HG02840 (cell line): ENCODE data around the gene RFX1.
"Not testable (repeated sequence)": the region's sequence is repeated elsewhere in the genome, so short reads cannot be mapped to it uniquely, and the experiment has no call there.

Experiments
- ATAC-seq: cut with Tn5 transposase; IDR thresholded peaks from one replicate; pipeline ENCODE4 v1.9.1; 2021; ENCODE audit warnings: mild to moderate bottlenecking, moderate library complexity, moderate number of reproducible peaks; ENCODE audit not compliant: unreplicated experiment, low FRiP score

The RFX1 gene

GRCh38 chr19:13981021-13981420 lies 25.1 kb downstream of the RFX1 start:
- ATAC-seq: no peak

DNA sequence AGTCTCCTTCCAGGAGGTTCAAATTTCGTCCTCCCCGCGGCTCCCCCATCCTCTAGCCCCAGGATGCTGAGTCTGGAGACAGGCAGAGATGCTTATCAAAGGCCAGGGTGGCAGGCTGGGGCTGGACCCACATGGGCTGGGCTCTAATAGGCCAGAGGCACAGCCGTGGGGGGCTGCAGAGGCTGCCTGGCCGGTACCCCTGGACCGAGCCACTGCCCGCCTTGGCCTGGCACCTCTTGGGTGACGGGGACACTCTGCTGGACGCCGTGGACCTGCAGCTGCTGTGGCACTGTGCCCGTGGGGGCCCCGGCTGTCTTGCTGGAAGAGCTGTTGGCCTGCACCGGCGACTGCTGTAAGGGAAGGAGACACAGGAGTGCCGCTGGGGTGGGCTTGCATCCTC lies 25.8 kb downstream of the RFX1 start:
- no peak for ATAC-seq

GRCh38 chr19:13979686-13980085 lies 26.4 kb downstream of the RFX1 start:
- ATAC-seq: no peak

DNA sequence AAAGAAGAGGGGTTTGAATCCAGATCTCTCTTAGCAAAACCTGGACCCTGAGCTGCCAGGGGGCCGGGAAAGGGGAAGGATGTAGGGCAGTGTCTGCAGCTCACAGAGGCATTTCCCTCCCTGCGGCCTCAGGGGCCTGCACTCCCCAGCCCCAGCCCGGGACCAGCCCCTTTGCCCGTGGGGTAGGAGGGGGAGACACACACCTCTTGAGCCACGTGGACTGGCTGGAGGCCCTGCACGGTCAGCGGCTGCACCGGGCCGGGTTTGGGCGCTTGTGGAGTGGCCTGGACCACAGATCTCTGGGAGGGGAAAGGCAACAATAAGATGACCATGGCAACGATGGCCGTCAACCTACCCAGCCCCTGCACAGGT lies 26.9 kb downstream of the RFX1 start:
- ATAC-seq: no peak

- no peak for ATAC-seq
Observed at GRCh38 chr19:13978351-13979243, 27.5 kb downstream of the RFX1 start.

DNA sequence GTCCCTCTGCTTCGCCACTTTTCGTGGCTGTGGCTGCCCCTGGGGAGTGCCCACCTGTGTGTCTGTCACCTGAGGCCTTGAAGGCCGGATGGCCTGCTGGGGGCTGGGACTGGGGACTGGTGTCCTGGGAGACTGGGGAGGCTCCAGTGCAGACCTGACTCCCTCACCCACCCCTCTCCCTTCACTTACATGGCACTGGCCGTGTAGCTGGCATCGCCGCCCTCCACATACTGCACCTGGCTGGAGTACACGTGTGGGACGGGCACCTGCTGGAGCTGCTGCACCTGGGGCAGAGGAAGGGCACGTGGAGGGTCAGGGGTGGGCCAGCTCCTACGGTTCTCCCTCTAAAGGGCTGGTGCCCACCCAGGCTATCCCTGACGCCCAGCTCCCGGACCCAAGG lies 28.3 kb downstream of the RFX1 start:
- ATAC-seq: no peak

DNA sequence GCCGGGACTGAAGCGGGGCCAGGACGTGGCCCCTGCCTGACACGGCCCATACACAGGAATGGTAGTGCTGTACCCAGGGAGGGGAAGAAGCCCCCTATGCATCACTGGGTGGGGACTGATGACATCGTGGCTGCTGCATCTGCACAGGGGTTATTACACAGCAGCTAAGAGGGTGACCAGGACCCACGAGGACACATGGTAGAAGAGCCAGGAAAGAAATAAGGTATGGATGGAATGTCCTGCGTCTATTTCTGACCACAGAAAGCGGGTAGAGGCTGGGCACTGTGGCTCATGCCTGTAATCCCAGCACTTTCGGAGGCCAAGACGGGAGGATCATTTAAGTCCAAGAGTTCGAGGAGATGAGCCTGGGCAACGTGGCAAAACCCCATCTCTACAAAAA lies 29.7 kb downstream of the RFX1 start:
- no peak for ATAC-seq

DNA sequence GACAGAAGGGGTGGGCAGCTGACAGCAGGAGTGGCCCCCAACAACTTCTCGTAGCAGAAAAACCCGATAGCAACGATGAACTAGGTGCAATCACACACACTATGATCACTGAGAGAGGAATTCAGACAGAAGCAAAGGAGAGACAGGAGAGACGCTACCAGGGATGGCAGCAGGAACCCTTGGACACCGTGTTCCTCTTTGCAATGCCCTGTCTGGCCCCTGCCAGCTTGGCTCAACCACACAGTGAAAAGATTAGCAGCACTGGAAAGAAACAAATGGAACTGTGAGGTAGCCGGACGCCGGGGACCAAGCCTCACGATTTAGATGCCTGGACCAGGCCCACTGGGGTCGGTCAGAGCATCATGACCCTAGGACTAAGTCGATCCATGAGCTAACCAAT lies 30.2 kb downstream of the RFX1 start:
- no peak for ATAC-seq

GRCh38 chr19:13974073-13974472 lies 32.0 kb downstream of the RFX1 start:
- no peak for ATAC-seq

DNA sequence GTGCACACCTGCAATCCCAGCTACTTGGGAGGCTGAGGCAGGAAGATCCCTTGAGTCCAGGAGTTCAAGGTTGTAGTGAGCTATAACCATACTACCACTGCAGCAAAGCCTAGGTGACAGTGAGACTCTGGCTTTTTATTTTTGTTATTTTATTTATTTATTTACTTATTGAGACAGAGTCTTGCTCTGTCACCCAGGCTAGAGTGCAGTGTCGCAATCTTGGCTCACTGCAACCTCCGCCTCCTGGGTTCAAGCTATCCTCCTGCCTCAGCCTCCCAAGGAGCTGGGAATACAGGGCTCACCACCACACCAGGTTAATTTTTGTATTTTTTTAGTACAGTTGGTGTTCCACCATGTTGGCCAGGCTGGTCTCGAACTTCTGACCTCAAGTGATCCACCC lies 32.6 kb downstream of the RFX1 start:
- not testable (repeated sequence) for ATAC-seq

DNA sequence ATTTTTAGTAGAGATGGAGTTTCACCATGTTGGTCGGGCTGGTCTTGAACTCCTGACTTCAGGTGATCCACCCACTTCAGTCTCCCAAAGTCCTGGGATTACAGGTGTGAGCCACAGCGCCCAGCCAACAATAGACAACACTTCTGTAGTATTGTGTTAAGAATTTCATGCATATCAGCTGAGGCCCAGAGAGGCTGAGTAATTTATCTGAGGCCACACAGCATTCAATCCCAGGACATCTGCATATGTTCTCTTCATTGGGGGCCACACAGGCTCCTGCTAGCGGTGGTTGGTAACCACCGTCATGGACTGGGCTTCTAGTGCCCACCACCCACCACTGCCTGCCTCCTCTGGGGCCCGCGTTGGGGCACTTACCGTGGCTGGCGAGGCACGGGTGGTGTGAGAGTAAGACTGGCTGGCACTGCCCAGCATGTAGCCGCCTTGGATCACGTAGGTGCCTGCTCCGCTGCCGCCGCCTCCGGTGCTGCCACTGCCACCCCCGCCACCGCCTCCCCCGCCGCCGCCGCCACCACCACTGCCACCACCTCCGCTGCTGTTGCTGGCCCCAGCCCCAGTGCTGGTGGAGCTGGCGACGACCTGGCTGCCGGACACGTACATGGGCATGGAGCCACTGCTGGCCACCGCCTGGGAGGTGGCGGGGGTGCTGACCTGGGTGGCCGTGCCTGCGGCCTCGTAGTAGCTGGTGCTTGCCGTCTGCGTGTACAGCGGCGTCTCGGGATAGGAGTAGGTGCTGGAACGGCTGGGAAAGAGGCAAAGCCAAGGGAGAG lies 33.6 kb downstream of the RFX1 start:
- no peak for ATAC-seq

DNA sequence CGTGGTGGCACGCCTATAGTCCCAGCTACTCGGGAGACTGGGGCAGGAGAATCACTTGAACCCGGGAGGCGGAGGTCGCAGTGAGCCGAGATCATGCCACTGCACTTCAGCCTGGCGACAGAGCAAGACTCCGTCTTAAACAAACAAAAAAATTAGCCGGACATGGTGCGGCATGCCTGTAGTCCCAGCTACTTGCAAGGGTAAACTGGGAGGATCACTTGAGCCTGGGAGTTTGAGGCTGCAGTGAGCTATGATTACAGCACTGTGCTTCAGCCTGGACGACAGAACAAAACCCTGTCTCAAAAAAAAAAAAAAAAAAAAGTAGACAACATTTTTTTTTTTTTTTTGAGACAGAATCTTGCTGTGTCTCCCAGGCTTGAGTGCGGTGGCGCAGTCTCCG lies 34.3 kb downstream of the RFX1 start:
- ATAC-seq: not testable (repeated sequence)

GRCh38 chr19:13969897-13970296 lies 36.2 kb downstream of the RFX1 start:
- ATAC-seq: no peak

DNA sequence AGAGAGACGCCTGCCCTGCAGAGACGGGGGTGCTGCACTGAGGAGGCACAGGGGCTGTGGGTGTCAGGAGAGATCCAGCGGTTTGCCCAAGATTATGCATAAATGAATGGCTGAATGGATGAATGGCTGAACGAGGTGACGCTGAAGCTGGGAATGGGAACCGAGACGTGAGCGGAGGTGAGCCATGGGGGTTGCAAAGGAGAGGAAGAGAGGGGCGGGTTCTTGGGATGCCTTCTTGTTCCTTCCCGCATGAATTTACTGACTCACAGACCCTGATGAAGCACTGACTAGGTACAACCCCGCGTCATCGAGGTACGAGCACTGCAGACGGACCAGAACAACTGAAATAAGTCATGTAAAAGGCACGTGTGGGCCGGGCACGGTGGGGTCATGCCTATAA lies 37.1 kb downstream of the RFX1 start:
- no peak for ATAC-seq

GRCh38 chr19:13968383-13968935 lies 37.7 kb downstream of the RFX1 start:
- ATAC-seq: no peak

DNA sequence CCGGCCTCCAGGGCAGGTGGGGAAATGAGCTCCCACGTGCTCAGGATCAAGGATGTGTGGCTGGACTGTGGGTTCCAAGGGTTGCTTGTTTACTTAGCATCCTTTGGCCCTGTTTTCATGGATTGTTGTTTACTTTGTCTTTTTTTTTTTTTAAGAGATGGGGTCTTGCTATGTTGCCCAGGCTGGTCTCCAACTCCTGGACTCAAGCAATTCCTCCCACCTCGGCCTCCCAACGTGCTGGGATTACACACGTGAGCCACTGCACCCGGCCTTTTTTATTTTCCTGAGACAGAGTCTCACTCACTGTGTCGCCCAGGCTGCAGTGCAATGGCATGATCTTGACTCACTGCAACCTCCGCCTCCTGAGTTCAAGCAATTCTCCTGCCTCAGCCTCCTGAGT lies 38.9 kb downstream of the RFX1 start:
- not testable (repeated sequence) for ATAC-seq

DNA sequence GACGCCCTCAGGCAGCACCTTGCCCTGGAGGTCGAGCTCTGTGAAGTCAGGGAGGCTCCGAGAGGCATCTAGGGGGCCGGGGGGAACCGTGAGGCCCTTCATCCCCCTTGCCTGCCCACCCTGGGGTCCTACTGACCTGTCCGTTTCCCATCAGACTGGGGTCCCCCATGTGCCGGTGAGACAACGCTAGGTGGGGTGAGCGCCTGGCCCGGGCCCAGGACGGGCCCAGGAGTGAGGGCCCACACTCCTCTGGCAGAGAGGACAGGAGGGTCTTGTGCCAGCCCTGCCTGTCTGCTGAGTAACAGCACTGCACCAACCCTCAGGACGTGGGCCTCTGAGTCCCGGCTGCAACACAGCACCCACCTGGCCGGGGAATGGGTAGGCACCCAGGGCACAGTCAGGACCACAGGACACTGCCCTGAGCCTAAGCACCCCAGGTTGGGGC lies 39.4 kb downstream of the RFX1 start:
- no peak for ATAC-seq

GRCh38 chr19:13965926-13966683 lies 40.0 kb downstream of the RFX1 start:
- ATAC-seq: no peak

DNA sequence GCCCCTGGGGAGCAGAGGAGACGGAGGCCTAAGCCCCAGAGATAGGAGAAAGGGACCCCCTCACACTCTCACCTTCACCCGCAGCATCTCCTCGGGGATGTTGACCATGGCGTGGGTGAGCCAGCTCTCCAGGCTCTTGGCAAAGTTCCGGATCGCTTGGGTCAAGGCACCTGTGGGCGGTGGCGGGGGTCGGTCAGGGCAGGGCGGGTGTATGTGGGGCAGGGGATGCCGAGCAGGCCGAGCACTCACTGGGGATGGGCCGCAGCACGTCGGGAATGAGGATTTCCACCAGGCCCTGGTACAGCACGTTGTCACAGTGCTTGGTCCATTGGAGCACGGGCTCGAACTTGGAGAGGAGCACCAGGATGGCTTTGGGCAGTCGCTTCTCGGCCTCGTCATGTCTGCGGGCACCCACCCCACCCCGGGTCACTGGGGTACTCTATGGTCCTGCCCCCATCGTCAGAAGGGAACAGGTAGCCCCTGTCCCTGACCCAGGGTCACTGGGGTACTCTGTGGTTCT lies 40.7 kb downstream of the RFX1 start:
- ATAC-seq: no peak

DNA sequence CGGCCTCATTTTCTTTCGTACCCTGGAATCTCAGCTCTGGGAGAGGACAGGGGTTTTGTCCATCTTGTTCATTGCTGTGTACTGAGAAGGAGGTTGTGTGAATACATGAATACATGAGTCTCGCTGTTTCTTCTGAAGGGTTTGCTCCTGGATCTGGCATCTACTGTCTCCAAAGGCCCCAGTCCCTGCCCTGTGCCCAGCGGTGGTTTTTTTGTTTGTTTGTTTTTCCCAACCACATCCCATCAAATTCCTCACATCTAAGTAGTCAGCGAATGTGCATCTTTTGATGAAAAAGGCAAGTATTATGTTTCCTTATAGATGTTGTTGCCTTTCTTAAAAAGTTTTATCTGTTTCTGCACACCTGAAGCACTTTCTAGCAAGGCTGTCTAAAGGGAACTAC lies 41.3 kb downstream of the RFX1 start:
- no peak for ATAC-seq
